Upper lobe of left lung (tissue), 6 donors: ENCODE data around the gene USP32. TPM values are rescaled to one million over a fixed set of nuclear protein-coding genes. Genes with fewer than 3 reads are reported as not detected.
"Not testable (repeated sequence)": the region's sequence is repeated elsewhere in the genome, so short reads cannot be mapped to it uniquely, and the experiment has no call there.

Experiments used
- ATAC-seq, 2 donors: fragments of 200-7000 bp; cut with Tn5 transposase; one replicate each; pipeline ENCODE4 v1.9.1; 2022; ENCODE audit warnings: mild to moderate bottlenecking in 2 of 2, moderate library complexity in 2 of 2; ENCODE audit not compliant: low FRiP score in 2 of 2
- DNase-seq, 2 donors: peaks; one replicate each; pipeline ENCODE4 v3.0.0-alpha.2; 2019 to 2020
- H3K27ac ChIP-seq, 4 donors: fragments of 200-600 bp; sonication (generic); one replicate each; pipeline ENCODE4 v1.5.1; 2016 to 2019
- H3K27me3 ChIP-seq, 4 donors: fragments of 200-600 bp; sonication (generic); one replicate each; pipeline ENCODE4 v1.5.1; 2017 to 2019
- H3K36me3 ChIP-seq, 4 donors: fragments of 200-600 bp; sonication (generic); one replicate each; pipeline ENCODE4 v1.5.1; 2016 to 2019
- H3K4me1 ChIP-seq, 4 donors: fragments of 200-600 bp; sonication (generic); one replicate each; pipeline ENCODE4 v1.5.1; 2018 to 2019
- H3K4me3 ChIP-seq, 4 donors: fragments of 200-600 bp; sonication (generic); one replicate each; pipeline ENCODE4 v1.5.1; 2017 to 2019; ENCODE audit warnings: mild to moderate bottlenecking in 2 of 4, moderate library complexity in 1 of 4
- H3K9me3 ChIP-seq, 4 donors: fragments of 200-600 bp; sonication (generic); one replicate each; pipeline ENCODE4 v1.5.1; 2018 to 2019
- CTCF ChIP-seq, 6 experiments: fragments of 450-650 bp in 4 of 6; fragments of 200-600 bp in 2 of 6; sonication (generic) in 2 of 6; IDR thresholded peaks; one replicate each; pipeline ENCODE4 v1.5.1; 2016 to 2019; ENCODE audit warnings: antibody characterized with exemption in 6 of 6
- EP300 ChIP-seq, 4 donors: sonication (generic); formaldehyde crosslinking; IDR thresholded peaks; one replicate each; pipeline ENCODE4 v1.5.1; 2017; ENCODE audit warnings: antibody characterized with exemption in 4 of 4, control low read depth in 2 of 4
- POLR2A ChIP-seq, 4 donors: fragments of 450-650 bp; IDR thresholded peaks; one replicate each; pipeline ENCODE4 v1.5.1; 2016 to 2017; ENCODE audit warnings: antibody characterized with exemption in 4 of 4, mild to moderate bottlenecking in 2 of 4
- POLR2AphosphoS5 ChIP-seq, 2 donors: sonication (generic); formaldehyde crosslinking; IDR thresholded peaks; one replicate each; pipeline ENCODE4 v1.5.1; 2017; ENCODE audit warnings: antibody characterized with exemption in 2 of 2
- WGBS, 2 donors: methylation state at CpG; one replicate each; pipeline ENCODE4 v1.1.5; 2017 to 2018; 5-methylcytosine and 5-hydroxymethylcytosine counted together
- total RNA-seq, 6 donors: library from RNA; depleted of rRNA in 4 of 6; stranded (reverse); fragments of >200 nt in 4 of 6; gene quantifications; one replicate each; pipeline versions ENCODE4 v1.1.0 to v1.2.1, GENCODE V29; 2016 to 2021
- donor health status: DM: no; HTN: no; CAD: no; lungs with moderate emphysema.
- donor health status: DM: no; HTN: yes; CAD: no; lungs with severe emphysema.

USP32 gene
- total RNA-seq, 6 donors from 2014 or later: 69.5 to 115 (median 86.3) TPM

DNA sequence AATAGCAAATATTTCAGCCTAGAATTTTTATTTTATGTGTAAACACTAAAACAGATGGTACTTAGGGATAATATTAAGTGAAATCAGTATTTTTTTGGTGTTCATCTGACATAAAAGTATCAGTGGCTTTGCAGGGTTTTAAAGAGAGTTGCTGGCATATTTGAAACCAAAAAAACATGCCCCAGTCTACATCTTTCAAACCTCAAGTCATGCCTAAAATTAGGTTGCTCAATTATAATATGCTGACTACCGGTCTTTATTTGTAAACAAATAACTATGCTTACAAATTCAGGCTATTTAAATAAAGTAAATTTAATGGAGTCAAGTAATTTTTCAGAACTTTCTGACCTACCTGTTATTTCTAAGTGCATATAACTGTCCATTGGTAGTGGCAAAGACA is 183.6 kb downstream of the USP32 start:
- H3K36me3 ChIP-seq: peaks cover 0 to 15% (median 3%) of the 10 kb centered on the region in 4 donors
- WGBS, 2 donors: 73 to 91% methylated on average over 1 of the region's 1 CpG
- H3K4me3 ChIP-seq, H3K9me3 ChIP-seq, DNase-seq, ATAC-seq, H3K4me1 ChIP-seq, H3K27me3 ChIP-seq, H3K27ac ChIP-seq: not testable (repeated sequence)

- H3K27me3 ChIP-seq, H3K4me1 ChIP-seq, H3K4me3 ChIP-seq, DNase-seq, H3K9me3 ChIP-seq, ATAC-seq, H3K27ac ChIP-seq: not testable (repeated sequence)
- peaks cover 0 to 10% (median 0%) of the 10 kb centered on the region in 4 donors for H3K36me3 ChIP-seq
Measured at GRCh38 chr17:60205782-60206181, 186.2 kb downstream of the USP32 start.

DNA sequence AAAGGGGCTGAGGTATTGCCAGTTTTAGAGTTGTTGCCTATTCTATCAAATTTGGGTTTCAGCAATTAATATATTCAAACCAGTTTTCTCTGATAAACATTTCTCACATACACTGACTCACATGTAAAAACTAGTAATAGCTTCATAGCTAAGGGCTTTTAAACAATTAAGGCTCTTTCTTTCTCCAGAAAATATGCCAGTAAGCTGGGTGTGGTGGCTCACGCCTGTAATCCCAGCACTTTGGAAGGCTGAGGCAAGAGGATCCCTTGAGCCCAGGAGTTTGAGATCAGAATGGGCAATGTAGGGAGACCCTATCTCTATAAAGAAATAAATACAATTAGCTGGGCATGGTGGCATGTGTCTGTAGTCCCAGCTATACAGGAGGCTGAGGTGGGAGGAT is 193.3 kb downstream of the USP32 start:
- DNase-seq, ATAC-seq, H3K4me3 ChIP-seq, H3K9me3 ChIP-seq, H3K27ac ChIP-seq, H3K27me3 ChIP-seq, H3K4me1 ChIP-seq: not testable (repeated sequence)
- H3K36me3 ChIP-seq: peaks cover 6 to 51% (median 35%) of the 10 kb centered on the region in 4 donors
- 76 to 93% methylated on average over 1 of the region's 1 CpG for WGBS, 2 donors

GRCh38 chr17:60194141-60194540 is 197.8 kb downstream of the USP32 start:
- WGBS, 2 donors: 100% methylated on average over 4 of the region's 4 CpGs
- H3K4me3 ChIP-seq, ATAC-seq, H3K27me3 ChIP-seq, DNase-seq, H3K27ac ChIP-seq, H3K9me3 ChIP-seq, H3K4me1 ChIP-seq: not testable (repeated sequence)
- peaks cover 20 to 92% (median 67%) of the 10 kb centered on the region in 4 donors for H3K36me3 ChIP-seq

DNA sequence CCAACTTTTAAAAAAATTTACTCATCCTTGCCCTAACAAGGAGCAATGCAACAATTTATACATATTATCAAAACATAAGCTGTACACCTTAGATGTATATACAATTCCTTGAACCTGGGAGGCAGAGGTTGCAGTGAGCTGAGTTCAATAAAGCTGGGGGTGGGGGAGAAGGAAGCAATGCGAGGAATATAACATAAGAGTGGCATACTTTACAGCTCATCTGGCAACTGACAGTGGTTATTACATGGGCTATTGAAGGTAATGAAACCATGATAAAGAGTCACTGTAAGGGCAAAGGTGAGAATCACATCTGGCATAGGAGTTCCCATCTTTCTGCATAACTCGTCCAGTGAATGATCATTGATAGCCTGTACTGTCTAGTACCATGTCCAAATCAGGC is 198.5 kb downstream of the USP32 start:
- Histone ChIP-seq H3K9me3 (no peaks in the 10 kb centered on the region), H3K4me3 (no peak overlapping the region), H3K36me3 (peaks cover 20 to 91% (median 67%) of the 10 kb centered on the region in 4 donors), H3K27ac (no peak overlapping the region), H3K4me1 (no peaks in the 10 kb centered on the region), H3K27me3 (no peaks in the 10 kb centered on the region)
- TF ChIP-seq EP300 (IDR thresholded peaks at IDR 0.05) (no peak), CTCF (IDR thresholded peaks at IDR 0.05) (no peak), POLR2A (IDR thresholded peaks at IDR 0.05) (no peak), POLR2AphosphoS5 (IDR thresholded peaks at IDR 0.05) (no peak)
- ATAC-seq (no peak), DNase-seq (no peak)
- WGBS, 2 donors: 92 to 94% methylated on average over 2 of the region's 2 CpGs

- H3K36me3 ChIP-seq: peaks cover 20 to 88% (median 65%) of the 10 kb centered on the region in 4 donors
- H3K4me1 ChIP-seq, ATAC-seq, H3K27ac ChIP-seq, H3K27me3 ChIP-seq, DNase-seq, H3K4me3 ChIP-seq, H3K9me3 ChIP-seq: not testable (repeated sequence)
- WGBS, 2 donors: 92 to 99% methylated on average over 3 of the region's 3 CpGs
Measured at GRCh38 chr17:60193032-60193431, 198.9 kb downstream of the USP32 start.

DNA sequence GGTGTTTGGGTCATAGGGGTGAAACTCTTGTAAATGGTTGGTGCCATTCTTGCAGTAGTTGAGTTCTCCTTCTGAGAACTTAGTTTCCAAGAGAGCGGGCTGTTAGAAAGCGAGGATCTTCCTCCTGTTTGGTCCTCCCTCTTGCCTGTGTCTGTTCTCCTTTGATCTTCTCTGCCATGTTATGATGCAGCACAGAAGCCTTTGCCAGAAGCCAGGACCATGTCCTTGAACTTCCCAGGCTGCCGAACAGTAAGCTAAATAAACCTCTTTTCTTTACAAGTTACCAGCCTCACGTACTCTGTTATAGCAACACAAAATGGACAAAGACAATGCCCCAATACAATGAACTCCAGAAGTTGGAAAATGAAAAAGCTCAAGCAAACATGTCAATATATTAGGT is 201.9 kb downstream of the USP32 start:
- 92 to 94% methylated on average over 4 of the region's 4 CpGs for WGBS, 2 donors
- DNase-seq, H3K4me1 ChIP-seq, H3K27ac ChIP-seq, H3K4me3 ChIP-seq, H3K9me3 ChIP-seq, ATAC-seq, H3K27me3 ChIP-seq: not testable (repeated sequence)
- peaks cover 18 to 80% (median 50%) of the 10 kb centered on the region in 4 donors for H3K36me3 ChIP-seq

GRCh38 chr17:60188759-60189158 is 203.2 kb downstream of the USP32 start:
- DNase-seq (no peak), ATAC-seq (peak in 1 of 2 donors; percentile 61)
- H3K4me1 ChIP-seq: peaks cover 0 to 4% (median 0%) of the 10 kb centered on the region in 4 donors
- TF ChIP-seq CTCF (IDR thresholded peaks at IDR 0.05) (no peak), POLR2AphosphoS5 (IDR thresholded peaks at IDR 0.05) (no peak), POLR2A (IDR thresholded peaks at IDR 0.05) (no peak), EP300 (IDR thresholded peaks at IDR 0.05) (no peak)
- WGBS, 2 donors: 84 to 95% methylated on average over 4 of the region's 4 CpGs
- no peak overlapping the region for H3K4me3 ChIP-seq
- no peaks in the 10 kb centered on the region for H3K9me3 ChIP-seq
- peaks cover 19 to 82% (median 55%) of the 10 kb centered on the region in 4 donors for H3K36me3 ChIP-seq
- H3K27ac ChIP-seq: no peak overlapping the region
- no peaks in the 10 kb centered on the region for H3K27me3 ChIP-seq

DNA sequence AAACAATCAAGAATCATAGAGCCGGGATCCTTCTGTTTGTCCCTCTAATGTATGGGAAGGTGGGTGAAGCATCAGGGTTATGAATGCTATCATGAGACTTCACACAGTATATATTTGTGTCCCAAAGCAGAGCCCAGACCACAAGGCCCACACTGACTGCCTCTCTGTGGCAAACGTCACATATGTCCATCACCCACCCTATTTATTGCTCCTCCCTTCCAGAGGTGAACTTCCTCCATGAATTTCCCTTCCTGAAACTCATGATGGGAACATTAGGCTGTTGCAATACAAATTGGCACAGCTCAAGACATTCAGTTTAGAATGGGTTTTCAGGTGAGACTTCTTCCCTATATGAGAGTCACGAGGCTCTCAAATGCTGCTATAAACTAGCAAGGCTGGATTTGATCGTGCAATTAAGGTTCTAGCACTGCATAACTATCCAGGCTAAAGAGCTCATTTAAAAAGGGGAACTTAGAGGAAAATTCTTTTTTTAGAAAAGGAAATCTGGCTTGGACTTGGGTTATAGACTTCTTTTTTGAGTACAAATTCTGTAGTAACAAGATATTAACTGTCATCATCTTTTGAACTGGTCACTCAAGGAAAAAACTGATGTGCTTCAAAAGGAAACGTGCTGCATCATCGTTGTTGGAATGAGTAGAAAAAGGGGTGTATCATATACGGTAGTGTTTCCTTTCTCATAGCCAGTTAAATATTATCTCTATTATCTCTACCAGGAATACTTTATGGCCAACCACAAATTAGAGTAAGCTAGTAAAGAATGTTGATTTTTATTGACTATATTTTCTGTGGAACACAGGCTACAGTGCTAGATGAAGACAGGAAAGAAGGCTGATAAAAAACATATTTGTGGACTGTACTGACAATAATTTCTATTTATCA is 204.8 kb downstream of the USP32 start:
- H3K27me3 ChIP-seq, ATAC-seq, H3K4me1 ChIP-seq, H3K4me3 ChIP-seq, H3K9me3 ChIP-seq, DNase-seq: not testable (repeated sequence)
- 56 to 62% methylated on average over 7 of the region's 7 CpGs for WGBS, 2 donors
- Histone ChIP-seq H3K36me3 (peaks cover 19 to 82% (median 55%) of the 10 kb centered on the region in 4 donors), H3K27ac (peak overlapping the region in 2 of 4 donors; percentile 42)

GRCh38 chr17:60186372-60186771 is 205.6 kb downstream of the USP32 start:
- not testable (repeated sequence) for H3K27ac ChIP-seq, H3K9me3 ChIP-seq, H3K27me3 ChIP-seq, H3K4me3 ChIP-seq, DNase-seq, H3K4me1 ChIP-seq, ATAC-seq
- peaks cover 15 to 82% (median 52%) of the 10 kb centered on the region in 4 donors for H3K36me3 ChIP-seq
- 76 to 94% methylated on average over 1 of the region's 1 CpG for WGBS, 2 donors
